Fibroblast of skin of right biceps (primary cell): ENCODE results near the gene ZRANB2.

ENCODE experiments used
- DNase-seq: peaks from one replicate; pipeline ENCODE4 v3.0.0-alpha.2; 2013

ZRANB2 gene

GRCh38 chr1:71068325-71069240 is 12.3 kb downstream of the ZRANB2 start:
- no peak for DNase-seq

- no peak for DNase-seq
Measured at GRCh38 chr1:71054791-71055190, 26.0 kb downstream of the ZRANB2 start.

GRCh38 chr1:71054281-71054731 is 26.5 kb downstream of the ZRANB2 start:
- DNase-seq: no peak

- no peak for DNase-seq
Measured at GRCh38 chr1:71053758-71054157, 27.1 kb downstream of the ZRANB2 start.

GRCh38 chr1:71053146-71053545 is 27.7 kb downstream of the ZRANB2 start:
- no peak for DNase-seq

GRCh38 chr1:71049951-71050598 is 30.8 kb downstream of the ZRANB2 start:
- DNase-seq: peak; percentile 58

- DNase-seq: peak; percentile 28
Measured at GRCh38 chr1:71047635-71048607, 32.9 kb downstream of the ZRANB2 start, which contains the start of gene PTGER3. Gene PTGER3, minus strand, starts transcription at chr1:71047816. Its CDS starts 239 bp downstream, at chr1:71047577.

- peak; percentile 4 for DNase-seq
Measured at GRCh38 chr1:71046891-71047634, 33.8 kb downstream of the ZRANB2 start.

GRCh38 chr1:71045463-71046028 is 35.3 kb downstream of the ZRANB2 start:
- DNase-seq: no peak

- no peak for DNase-seq
Measured at GRCh38 chr1:71044833-71045232, 36.0 kb downstream of the ZRANB2 start.

GRCh38 chr1:71043065-71043464 is 37.8 kb downstream of the ZRANB2 start:
- DNase-seq: no peak

- peak; percentile 15 for DNase-seq
Measured at GRCh38 chr1:71041806-71042205, 39.0 kb downstream of the ZRANB2 start.

GRCh38 chr1:71039661-71040262 is 41.1 kb downstream of the ZRANB2 start:
- peak; percentile 53 for DNase-seq

GRCh38 chr1:71038942-71039341 is 41.9 kb downstream of the ZRANB2 start:
- no peak for DNase-seq

GRCh38 chr1:71037829-71038620 is 42.8 kb downstream of the ZRANB2 start:
- DNase-seq: no peak

GRCh38 chr1:71037066-71037465 is 43.8 kb downstream of the ZRANB2 start:
- DNase-seq: no peak

- no peak for DNase-seq
Measured at GRCh38 chr1:71033136-71033535, 47.7 kb downstream of the ZRANB2 start.

- peak; percentile 53 for DNase-seq
Measured at GRCh38 chr1:71031426-71031825, 49.4 kb downstream of the ZRANB2 start.

- DNase-seq: peak; percentile 58
Measured at GRCh38 chr1:71030026-71030425, 50.8 kb downstream of the ZRANB2 start.

GRCh38 chr1:71028981-71029380 is 51.9 kb downstream of the ZRANB2 start:
- no peak for DNase-seq
